Measurements from ENCODE around the gene NPHP4.

The NPHP4 gene

DNA sequence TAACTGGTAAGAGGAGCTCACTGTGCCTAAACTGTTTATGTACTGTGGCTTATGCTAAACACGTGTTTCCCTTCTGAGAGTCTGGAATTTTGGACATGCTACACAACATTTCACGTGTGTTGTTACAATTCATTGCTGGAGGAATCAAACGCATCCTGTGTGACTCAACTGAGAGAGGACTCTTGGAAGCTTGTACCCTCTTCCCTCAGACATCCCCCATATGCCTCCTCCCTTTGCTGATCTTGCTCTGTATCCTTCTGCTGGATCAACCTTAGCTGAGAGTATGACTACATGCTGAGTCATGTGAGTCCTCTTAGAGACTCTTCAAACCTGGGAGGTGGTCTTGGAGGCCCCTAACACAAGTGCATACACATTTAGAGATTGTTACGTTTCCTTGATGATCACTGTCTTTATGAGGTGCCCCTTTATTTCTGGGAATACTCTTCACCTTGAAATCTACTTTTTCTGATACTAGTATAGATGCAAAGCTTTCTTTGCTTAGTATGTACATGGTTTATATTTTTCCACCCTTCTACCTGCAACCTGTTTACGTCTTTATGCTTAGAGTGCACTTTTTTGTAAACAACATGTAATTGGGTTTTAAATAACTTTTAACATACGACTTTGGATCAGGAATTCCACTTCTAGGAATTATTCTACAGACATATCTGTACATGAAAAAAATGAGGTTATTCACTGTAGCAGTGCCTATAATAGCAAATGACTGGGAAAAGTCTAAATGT is 8.7 kb downstream of the NPHP4 start:
- Histone ChIP-seq H3K27me3 (ENCODE audit: control insufficient read depth, low read length) (no peaks in the 10 kb centered on the region), H3K4me2 (ENCODE audit: low read length) (no peak overlapping the region), H3K4me1 (ENCODE audit: control insufficient read depth, low read length) (peaks cover 10% of the 10 kb centered on the region), H3K36me3 (ENCODE audit: control insufficient read depth, low read length) (peaks cover 3% of the 10 kb centered on the region), H3K9me2 (replicated peaks; ENCODE audit: control insufficient read depth, low read length) (no peaks in the 10 kb centered on the region), H3K79me2 (ENCODE audit: control insufficient read depth, low read length) (no peaks in the 10 kb centered on the region), H3F3A (ENCODE audit: control insufficient read depth, insufficient read depth) (no peaks in the 10 kb centered on the region), H3K9me3 (ENCODE audit: control insufficient read depth, insufficient read depth, low read length) (no peaks in the 10 kb centered on the region), H3K27ac (ENCODE audit: low read depth, low read length) (no peak overlapping the region), H3K4me3 (ENCODE audit: low read length) (no peak overlapping the region), H4K20me1 (ENCODE audit: control insufficient read depth, insufficient read depth, low read depth, low read length) (no peaks in the 10 kb centered on the region)
- TF ChIP-seq, protein P1, sequence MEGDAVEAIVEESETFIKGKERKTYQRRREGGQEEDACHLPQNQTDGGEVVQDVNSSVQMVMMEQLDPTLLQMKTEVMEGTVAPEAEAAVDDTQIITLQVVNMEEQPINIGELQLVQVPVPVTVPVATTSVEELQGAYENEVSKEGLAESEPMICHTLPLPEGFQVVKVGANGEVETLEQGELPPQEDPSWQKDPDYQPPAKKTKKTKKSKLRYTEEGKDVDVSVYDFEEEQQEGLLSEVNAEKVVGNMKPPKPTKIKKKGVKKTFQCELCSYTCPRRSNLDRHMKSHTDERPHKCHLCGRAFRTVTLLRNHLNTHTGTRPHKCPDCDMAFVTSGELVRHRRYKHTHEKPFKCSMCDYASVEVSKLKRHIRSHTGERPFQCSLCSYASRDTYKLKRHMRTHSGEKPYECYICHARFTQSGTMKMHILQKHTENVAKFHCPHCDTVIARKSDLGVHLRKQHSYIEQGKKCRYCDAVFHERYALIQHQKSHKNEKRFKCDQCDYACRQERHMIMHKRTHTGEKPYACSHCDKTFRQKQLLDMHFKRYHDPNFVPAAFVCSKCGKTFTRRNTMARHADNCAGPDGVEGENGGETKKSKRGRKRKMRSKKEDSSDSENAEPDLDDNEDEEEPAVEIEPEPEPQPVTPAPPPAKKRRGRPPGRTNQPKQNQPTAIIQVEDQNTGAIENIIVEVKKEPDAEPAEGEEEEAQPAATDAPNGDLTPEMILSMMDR (IDR thresholded peaks at IDR 0.05; ENCODE audit: low read depth, low read length, poor library complexity, severe bottlenecking) = no peak
- TF ChIP-seq EZH2phosphoT487 (IDR thresholded peaks at IDR 0.05; ENCODE audit: borderline replicate concordance, low read length) = no peak

DNA sequence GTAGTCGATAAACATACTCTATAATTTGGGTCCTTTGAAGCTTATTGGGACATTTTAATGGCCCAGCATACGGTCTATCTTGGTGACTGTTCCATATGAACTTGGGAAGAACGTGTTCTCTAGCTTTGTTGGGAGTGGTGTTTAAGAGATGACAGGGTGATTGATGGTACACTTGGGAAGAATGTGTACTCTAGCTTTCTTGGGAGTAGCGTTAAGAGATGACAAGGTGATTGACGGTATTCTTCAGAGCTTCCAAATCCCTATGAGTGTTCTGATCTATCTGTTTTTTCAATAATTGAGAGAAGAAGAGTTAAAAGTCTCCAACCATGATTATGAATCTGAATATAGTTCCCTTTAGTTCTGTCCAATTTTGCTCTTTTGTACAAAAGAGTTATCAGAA is 9.4 kb downstream of the NPHP4 start:
- Histone ChIP-seq H3K79me2 (ENCODE audit: control insufficient read depth, low read length) (no peaks in the 10 kb centered on the region), H3K4me1 (ENCODE audit: control insufficient read depth, low read length) (peaks cover 10% of the 10 kb centered on the region), H3K27ac (ENCODE audit: low read depth, low read length) (no peak overlapping the region), H4K20me1 (ENCODE audit: control insufficient read depth, insufficient read depth, low read depth, low read length) (no peaks in the 10 kb centered on the region), H3K4me2 (ENCODE audit: low read length) (no peak overlapping the region), H3K4me3 (ENCODE audit: low read length) (no peak overlapping the region), H3F3A (ENCODE audit: control insufficient read depth, insufficient read depth) (no peaks in the 10 kb centered on the region), H3K9me3 (ENCODE audit: control insufficient read depth, insufficient read depth, low read length) (no peaks in the 10 kb centered on the region), H3K9me2 (replicated peaks; ENCODE audit: control insufficient read depth, low read length) (no peaks in the 10 kb centered on the region), H3K27me3 (ENCODE audit: control insufficient read depth, low read length) (no peaks in the 10 kb centered on the region), H3K36me3 (ENCODE audit: control insufficient read depth, low read length) (peaks cover 3% of the 10 kb centered on the region)
- TF ChIP-seq, protein P1 (IDR thresholded peaks at IDR 0.05; ENCODE audit: low read depth, low read length, poor library complexity, severe bottlenecking) = no peak
- TF ChIP-seq EZH2phosphoT487 (IDR thresholded peaks at IDR 0.05; ENCODE audit: borderline replicate concordance, low read length) = no peak

DNA sequence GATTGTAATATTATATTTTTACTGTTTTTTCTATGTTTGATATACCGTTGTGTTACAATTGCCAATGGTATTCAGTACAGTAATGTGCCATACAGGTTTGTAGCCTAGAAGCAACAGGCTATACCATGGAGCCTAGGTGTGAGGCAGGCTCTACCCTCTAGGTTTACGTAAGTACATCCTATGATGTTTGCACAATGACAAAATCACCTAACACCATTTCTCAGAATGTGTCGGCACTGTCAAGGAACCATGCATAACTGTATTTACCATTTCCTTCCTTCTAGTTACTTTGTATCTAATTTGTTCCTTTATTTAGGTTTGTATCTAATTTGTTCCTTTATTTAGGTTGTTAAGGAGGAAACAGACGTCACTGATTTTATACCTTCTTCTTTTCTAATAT is 9.9 kb downstream of the NPHP4 start:
- Histone ChIP-seq H3K27me3 (ENCODE audit: control insufficient read depth, low read length) (no peaks in the 10 kb centered on the region), H3K4me2 (ENCODE audit: low read length) (no peak overlapping the region), H3K79me2 (ENCODE audit: control insufficient read depth, low read length) (no peaks in the 10 kb centered on the region), H4K20me1 (ENCODE audit: control insufficient read depth, insufficient read depth, low read depth, low read length) (no peaks in the 10 kb centered on the region), H3K9me3 (ENCODE audit: control insufficient read depth, insufficient read depth, low read length) (no peaks in the 10 kb centered on the region), H3K9me2 (replicated peaks; ENCODE audit: control insufficient read depth, low read length) (no peaks in the 10 kb centered on the region), H3K36me3 (ENCODE audit: control insufficient read depth, low read length) (peaks cover 3% of the 10 kb centered on the region), H3F3A (ENCODE audit: control insufficient read depth, insufficient read depth) (no peaks in the 10 kb centered on the region), H3K4me3 (ENCODE audit: low read length) (no peak overlapping the region), H3K4me1 (ENCODE audit: control insufficient read depth, low read length) (peaks cover 10% of the 10 kb centered on the region), H3K27ac (ENCODE audit: low read depth, low read length) (no peak overlapping the region)
- TF ChIP-seq EZH2phosphoT487 (IDR thresholded peaks at IDR 0.05; ENCODE audit: borderline replicate concordance, low read length) = no peak
- TF ChIP-seq, protein P1 (IDR thresholded peaks at IDR 0.05; ENCODE audit: low read depth, low read length, poor library complexity, severe bottlenecking) = no peak
